Endometrial microvascular endothelial cells (primary cell): ENCODE results near the gene SLC12A4. TPM values are rescaled to one million over a fixed set of nuclear protein-coding genes. Genes with fewer than 3 reads are reported as not detected.
"Not testable (repeated sequence)": the region's sequence is repeated elsewhere in the genome, so short reads cannot be mapped to it uniquely, and the experiment has no call there.

Source experiments
- in situ Hi-C: cut with HindIII; loops from 2 replicates; pipeline ENCODE4 v1.10.0; 2017; ENCODE audit warnings: low sequenced_read_pairs, low pct_unique_long_range_greater_than_20kb; ENCODE audit errors: inconsistent ontology term
- total RNA-seq: library from RNA; depleted of rRNA; stranded (reverse); fragments of >200 nt; gene quantifications from one replicate; pipeline ENCODE4 v1.2.3, GENCODE V29; 2015; ENCODE audit errors: inconsistent ontology term

SLC12A4 gene
- 55.3 TPM for total RNA-seq

DNA sequence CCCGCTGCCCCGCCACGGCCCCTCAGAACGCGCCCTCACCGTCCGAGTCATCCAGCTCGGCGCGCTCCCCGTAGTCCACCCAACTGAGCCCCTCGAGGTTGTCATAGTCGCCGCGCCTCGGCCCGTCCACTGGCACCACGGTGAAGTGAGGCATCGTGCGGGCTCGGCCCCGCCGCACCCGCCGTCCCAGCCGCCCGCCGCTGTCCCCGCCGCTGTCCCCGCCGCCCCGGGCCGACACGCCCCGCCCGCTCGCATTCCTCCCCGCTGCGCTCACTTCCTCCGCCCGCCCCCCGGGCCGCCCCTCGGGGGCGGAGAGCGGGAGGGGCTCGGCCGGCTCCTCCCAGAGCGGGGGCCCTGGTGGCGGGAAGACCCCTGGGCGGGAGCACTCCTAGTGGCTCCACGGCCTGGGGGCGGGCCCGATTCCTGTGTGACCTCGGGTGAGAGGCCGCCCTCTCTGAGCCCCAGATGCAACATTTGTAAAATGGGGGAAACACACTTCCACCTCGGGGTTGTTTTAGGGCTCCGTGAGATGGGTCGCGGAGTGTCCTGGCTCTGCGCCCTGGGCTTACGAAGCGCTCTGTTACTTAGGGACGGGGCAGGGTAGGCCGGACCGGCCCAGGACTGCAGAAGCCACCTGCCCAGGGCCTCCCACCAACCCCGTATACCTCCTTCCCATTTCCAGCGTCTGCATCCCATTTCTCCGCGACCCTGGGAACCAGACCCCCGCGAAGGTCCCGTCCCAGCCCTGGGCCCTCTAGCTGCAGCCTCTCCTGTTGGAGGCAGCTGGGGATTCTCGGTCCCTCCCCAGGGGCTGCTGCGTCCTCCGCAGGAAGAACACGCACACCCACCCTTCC lies at the start of gene SLC12A4:
Gene SLC12A4 (minus strand): TSS at position 238 of the 854 bp plus-strand sequence. CDS start 84 bp downstream, at position 154.
- in situ Hi-C loops = no loop called here

DNA sequence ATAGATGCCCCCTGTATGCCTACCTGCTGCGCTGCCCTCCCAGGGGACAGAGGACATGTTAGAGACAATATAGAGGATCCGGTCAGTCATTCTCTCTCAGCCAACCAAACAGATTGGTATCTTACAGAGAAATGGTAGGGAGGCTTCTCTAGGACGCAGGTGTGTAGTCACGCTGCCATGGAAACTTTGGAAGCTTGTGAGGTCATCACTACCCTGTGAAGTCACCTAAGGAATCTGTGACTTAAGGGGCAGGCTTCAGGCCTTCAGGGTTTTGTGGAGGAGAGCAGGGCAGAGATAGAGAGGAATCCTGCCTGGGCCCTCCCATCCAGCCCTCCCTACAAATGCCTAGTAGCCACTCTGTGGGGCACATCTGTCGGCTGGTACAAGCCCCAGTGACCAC lies 47.2 kb upstream of the SLC12A4 start, which contains the start of gene DPEP2NB:
Gene DPEP2NB (minus strand): TSS at position 231 of the 400 bp plus-strand sequence. CDS start 141 bp downstream, at position 90.
- in situ Hi-C loops = loop anchor here (25.0 kb wide), 1 partner anchor 128 kb away; the partner anchor contains the start of genes NRN1L and PSKH1

DNA sequence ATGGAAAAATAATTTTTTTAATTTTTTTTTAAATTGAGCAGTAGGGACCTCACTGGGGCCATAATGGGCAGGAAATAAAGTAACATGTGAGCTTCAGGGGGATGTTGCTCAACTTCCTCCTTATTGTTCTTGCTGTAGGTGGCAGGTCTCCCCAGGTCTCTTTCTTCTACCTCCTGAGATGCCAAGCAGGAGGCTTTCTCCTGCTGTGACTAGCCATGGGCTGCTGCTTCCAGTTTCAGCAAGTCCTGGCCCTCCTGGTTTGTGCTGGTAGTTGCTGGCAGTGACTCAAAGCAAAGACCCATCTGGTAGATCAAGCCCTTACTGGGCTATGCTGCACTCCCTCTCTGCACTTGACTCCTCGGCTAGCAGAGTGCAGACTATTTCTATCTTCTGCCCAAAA lies 45.0 kb upstream of the SLC12A4 start:
- in situ Hi-C loops = loop anchor here (25.0 kb wide), 1 partner anchor 126 kb away; the partner anchor contains the start of genes NRN1L and PSKH1

DNA sequence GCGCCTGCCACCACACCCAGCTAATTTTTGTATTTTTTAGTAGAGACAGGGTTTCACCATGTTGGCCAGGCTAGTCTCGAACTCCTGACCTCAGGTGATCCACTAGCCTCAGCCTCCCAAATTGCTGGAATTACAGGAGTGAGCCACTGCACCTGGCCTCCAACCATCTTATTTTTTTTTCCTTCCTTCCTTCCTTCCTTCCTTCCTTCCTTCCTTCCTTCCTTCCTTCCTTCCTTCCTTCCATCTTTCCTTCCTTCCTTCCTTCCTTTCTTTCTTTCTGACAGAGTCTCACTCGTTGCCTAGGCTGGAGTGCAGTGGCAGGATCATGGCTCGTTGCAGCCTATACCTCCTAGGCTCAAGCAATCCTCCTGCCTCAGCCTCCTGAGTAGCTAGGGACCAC lies 41.4 kb upstream of the SLC12A4 start:
- in situ Hi-C loops = loop anchor here (25.0 kb wide), 1 partner anchor 123 kb away; the partner anchor contains the start of genes NRN1L and PSKH1

DNA sequence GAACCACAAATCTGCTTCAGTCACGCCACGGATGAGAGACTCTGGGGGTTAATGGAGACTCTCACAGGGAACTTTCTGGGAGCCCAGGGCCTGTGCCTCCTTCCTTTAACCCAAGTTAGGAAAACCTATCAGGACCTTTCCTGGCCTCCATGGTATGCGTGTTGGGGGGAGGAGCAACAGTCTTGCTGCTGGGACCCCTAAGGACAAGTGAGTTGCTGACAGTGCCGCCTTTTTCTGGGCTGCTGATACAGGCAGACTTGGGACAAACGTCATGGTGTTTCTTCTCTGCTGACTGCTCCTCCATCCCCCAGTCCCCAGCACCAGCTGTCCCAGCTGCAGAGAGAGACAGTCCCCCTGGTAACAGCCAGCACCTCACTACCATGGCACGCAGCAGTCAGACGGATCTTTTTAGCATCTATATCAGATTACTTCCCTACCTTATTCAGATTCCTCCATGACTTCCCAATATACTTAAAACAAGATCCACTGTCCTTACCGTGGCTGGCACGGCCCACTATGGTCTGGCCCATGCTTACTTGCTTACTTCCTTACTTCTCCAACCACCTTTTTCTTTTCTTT lies 40.8 kb upstream of the SLC12A4 start:
- in situ Hi-C loops = loop anchor here (25.0 kb wide), 1 partner anchor 122 kb away; the partner anchor contains the start of genes NRN1L and PSKH1

DNA sequence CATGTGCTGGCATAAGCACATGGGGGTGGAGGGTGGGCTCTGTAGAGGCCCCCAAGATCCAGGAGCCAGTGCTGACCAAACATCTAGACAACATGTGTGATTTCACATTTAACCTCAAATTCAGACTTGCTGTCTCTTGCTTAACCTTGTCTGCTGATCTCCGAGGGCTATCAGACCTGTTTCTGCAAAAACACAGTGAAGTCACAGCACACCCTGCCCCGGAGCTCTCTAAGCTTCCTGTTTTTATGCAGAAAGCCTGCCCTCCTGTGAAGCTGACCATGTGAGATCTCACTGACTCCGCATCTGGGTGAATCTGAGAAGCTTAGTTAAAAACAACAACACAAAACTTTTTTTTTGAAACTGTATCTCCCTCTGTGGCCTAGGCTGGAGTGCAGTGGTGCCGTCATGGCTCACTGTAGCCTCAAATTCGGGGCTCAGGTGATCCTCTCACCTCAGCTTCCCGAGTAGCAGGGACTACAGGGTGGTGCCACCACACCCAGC lies 37.4 kb upstream of the SLC12A4 start:
- in situ Hi-C loops = loop anchor here (25.0 kb wide), 1 partner anchor 119 kb away; the partner anchor contains the start of genes NRN1L and PSKH1

DNA sequence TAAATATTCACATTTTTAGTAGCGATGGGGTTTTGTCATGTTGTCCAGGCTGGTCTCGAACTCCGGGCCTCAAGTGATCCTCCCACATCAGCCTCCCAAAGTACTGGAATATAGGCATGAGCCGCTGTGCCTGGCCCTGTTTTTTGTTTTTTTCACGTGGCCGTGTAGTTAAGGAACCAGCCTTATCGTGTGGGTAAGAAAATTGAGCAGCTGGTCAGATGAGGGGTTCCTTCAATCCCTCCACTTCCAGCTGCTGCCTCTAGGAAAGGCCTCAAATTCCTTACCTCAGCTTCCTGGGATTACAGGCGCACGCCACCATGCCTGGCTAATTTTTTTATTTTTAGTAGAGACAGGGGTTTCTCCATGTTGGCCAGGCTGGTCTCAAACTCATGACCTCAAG lies 36.8 kb upstream of the SLC12A4 start:
- in situ Hi-C loops = loop anchor here (25.0 kb wide), 1 partner anchor 118 kb away; the partner anchor contains the start of genes NRN1L and PSKH1

DNA sequence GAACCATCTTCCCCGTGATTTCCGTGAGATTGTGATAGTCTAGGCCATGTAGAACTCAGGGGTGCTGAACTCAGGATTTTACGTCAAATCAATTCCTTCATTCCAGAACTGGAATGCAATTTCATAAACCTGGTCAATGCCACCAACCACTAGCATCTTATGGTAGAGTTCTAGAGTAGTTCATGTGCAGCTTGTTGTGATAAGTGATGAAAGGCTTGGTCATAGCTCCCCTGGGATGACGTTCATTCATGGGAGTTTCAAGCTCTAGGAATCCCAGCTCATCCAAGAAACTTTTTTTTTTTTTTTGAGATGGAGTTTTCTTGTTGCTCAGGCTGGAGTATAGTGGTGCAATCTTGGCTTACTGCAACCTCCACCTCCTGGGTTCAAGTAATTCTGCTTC lies 34.6 kb upstream of the SLC12A4 start:
- in situ Hi-C loops = loop anchor here (25.0 kb wide), 1 partner anchor 116 kb away; the partner anchor contains the start of genes NRN1L and PSKH1

DNA sequence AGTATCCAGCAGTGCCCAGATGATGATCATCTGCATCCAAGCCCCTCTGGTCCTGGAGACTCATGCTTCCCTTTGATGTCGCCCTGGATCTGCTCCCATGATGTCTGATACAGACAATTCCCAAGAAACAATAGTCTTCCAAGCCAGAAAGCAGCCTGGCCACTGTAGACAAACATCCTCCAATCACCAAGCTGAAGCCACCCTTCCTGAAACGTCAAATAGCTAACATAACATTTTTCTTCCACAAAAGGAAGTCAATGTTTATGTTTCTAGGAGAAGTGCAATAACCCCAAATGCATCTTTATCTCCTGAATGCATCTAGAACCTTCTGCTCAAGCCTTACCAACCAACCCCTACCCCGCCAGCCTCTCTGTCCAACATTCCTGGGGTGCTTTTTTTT lies 32.0 kb upstream of the SLC12A4 start:
- in situ Hi-C loops = loop anchor here (25.0 kb wide), 1 partner anchor 113 kb away; the partner anchor contains the start of genes NRN1L and PSKH1

DNA sequence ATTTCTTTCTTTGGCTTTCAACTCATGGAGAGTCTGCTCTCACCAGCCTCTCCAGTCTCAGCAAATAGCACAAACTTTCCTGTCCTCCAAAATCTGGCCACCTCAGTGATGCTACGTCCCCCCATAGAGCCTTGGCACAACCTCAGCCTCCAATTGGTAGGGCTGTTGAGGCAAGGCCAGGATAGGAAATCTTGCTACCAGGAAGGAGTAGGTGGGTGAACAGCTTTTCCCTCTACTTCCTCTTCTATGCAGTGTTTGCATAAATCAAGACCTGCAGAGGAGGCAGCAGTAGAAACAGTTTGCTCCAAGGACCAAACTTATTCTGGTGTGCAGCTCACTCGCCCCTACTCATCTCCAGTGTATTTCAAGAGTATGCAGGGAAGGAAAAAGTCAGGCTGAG lies 31.5 kb upstream of the SLC12A4 start:
- in situ Hi-C loops = loop anchor here (25.0 kb wide), 1 partner anchor 113 kb away; the partner anchor contains the start of genes NRN1L and PSKH1

DNA sequence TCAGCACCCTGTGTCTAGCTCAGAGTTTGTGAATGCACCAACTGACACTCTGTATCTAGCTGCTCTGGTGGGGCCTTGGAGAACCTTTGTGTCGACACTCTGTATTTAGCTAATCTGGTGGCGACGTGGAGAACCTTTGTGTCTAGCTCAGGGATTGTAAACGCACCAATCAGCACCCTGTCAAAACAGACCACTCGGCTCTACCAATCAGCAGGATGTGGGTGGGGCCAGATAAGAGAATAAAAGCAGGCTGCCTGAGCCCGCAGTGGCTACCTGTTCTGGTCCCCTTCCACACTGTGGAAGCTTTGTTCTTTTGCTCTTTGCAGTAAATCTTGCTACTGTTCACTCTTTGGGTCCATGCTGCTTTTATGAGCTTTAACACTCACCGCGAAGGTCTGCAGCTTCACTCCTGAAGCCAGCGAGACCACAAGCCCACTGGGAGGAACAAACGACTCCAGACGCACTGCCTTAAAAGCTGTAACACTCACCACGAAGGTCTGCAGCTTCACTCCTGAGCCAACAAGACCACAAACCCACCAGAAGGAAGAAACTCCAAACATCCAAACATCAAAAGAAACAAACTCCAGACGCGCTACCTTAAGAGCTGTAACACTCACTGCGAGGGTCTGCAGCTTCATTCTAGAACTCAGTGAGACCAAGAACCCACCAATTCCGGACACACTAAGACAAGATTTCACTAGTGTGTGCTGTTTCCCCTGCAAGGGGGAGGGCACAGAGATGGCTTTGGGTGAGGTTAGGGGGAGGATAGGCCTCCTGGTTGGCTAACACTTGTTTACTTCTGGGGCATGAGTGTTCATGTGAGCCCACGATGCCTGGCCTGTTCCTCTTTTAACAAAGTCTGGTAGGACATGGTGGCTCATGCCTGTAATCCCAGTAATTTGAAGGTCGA lies 30.6 kb upstream of the SLC12A4 start, which contains the start of gene DPEP2:
Gene DPEP2 (minus strand): TSS at position 706 of the 910 bp plus-strand sequence. CDS start 6,272 bp downstream, outside the sequence.
- in situ Hi-C loops = not testable (repeated sequence)

DNA sequence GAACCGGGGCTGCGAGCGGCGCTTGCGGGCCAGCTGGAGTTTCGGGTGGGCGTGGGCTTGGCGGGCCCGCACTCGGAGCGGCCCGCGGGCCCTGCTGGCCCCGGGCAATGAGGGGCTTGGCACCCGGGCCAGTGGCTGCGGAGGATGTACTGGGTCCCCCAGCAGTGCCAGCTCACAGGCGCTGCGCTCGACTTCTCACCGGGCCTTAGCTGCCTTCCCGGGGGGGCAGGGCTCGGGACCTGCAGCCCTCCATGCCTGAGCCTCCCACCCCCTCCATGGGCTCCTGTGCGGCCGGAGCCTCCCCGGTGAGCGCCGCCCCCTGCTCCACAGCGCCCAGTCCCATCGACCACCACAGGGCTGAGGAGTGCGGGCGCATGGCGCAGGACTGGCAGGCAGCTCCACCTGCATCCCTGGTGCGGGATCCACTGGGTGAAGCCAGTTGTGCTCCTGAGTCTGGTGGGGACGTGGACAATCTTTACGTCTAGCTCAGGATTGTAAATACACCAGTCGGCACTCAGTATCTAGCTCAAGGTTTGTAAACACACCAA lies 29.9 kb upstream of the SLC12A4 start:
- in situ Hi-C loops = not testable (repeated sequence)

DNA sequence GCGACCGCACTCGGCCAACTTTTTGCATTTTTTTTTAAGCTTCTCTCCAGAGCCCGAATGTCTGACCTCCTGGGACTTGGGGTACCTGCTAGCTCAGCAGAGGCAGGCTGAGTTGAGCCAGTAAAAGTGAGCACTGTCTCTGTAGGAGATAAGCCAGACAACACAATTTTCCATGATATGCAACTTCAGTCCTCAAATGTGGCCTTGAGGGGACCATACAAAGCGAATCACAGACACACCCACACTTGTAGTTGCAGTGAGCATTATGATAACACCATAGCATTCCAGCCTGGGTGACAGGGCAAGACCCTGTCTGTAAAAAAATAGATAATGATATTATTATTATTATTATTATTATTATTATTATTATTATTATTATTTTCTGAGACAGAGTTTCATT lies 28.2 kb upstream of the SLC12A4 start:
- in situ Hi-C loops = no loop called here

DNA sequence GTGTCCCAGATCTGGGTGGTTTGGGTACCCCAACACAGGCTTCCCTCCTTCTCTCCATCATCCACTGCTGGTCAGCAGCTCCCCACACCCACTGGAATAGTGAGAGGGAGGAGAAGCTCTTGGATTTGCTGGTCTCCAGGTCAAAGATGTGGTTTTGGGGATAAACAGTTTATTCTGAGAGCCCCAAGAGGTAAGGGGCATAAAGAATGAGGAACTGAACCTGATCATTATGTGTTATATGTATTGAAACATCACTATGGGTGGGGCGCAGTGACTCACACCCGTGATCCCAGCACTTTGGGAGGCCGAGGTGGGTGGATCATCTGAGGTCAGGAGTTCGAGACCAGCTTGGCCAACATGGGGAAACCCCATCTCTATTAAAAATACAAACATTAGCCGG lies 27.0 kb upstream of the SLC12A4 start:
- in situ Hi-C loops = no loop called here

DNA sequence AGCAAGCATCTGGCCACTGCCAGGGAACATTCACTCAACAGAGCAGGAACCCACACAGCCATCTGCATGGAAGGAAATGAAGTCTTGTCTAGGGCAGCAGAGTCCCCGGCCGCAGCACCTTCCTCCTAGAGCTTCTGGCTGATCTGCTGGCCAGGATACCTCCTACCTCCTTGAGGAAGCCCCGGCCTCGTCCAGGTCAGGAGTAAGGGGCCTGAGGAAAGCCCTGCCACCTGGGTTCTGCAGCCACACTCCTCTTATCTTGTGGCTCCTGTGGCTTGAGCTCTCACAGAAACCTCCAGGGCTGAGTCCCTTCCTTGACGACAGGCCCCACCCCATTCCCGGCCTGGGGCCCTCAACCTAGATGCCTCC lies 25.6 kb upstream of the SLC12A4 start:
- in situ Hi-C loops = not testable (repeated sequence)

DNA sequence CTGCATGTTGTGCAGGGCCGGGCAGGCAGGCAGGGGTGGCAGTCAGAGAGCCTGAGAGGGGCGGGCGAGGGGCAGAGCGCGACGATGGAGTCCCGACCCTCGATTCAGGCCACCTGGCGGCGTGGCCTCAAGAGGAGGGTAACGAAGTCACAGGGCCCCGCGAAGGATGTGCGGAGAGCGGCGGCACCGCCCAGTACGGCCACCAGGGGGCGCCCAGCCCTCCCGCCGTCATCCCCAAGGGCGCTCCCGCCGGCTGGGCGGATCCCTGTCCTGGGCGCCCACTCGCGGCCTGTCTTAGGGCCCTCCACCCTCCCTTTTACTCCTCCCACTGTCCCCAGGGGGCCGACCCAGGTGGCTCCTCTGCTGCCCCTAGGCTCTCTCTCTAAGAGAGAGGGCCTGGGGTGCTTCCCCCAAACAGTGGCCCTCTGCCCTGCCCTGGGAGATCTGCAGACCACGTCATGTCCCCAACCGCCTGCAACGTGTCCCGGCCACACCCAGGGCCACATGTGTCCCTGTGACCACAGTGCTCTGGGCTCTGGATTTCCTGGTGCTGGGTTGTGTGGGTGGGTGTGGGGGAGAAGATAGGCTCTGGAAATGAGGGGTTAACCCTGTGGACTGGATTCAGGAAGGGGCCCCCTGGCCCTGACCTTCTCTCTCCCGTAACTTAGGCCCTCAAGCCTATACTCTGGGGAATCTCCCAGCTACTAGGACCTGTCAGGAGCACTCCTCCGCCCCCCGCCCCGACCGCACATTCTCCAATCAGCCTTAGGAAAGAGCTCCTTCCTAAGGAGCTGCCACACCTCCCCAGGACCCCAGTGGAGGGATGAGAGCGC lies 25.0 kb upstream of the SLC12A4 start:
- in situ Hi-C loops = no loop called here

DNA sequence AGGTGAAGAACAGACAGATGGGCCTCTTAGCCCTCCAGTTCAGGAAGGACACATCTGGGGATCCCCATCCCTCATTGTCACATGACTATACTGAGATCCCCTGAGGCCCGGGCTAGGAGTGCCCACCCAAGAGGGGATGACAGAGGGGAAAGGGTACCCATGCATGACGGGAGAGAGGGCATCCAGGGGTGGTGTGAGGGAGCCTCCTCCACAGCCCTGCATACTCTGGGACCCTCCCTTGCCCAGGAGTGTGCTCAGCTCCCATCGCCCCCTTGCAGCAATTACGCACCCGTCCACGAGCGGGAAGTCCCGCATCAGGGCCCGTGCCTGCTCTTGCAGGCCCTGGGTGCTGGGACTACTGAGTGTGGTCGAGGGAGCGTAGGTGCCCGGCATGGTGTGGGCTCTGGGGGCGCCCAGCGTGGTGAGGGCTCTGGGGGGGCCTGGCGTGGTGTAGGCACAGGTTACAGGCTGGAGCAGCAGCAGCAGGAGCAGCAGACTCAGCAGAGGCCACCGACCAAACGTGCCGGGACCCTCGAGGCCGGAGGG lies 24.3 kb upstream of the SLC12A4 start:
- in situ Hi-C loops = no loop called here
